EH (cell line): Measurements from ENCODE around the gene AFF1.
"Not testable (repeated sequence)": the region's sequence is repeated elsewhere in the genome, so short reads cannot be mapped to it uniquely, and the experiment has no call there.

ENCODE experiments used
- DNase-seq: peaks from one replicate; pipeline ENCODE4 v3.0.0-alpha.2; 2015; ENCODE audit warnings: low read depth

The AFF1 gene

GRCh38 chr4:87055311-87055710 lies 120.5 kb downstream of the AFF1 start:
- no peak for DNase-seq

GRCh38 chr4:87056881-87057280 lies 122.1 kb downstream of the AFF1 start:
- no peak for DNase-seq

GRCh38 chr4:87057835-87058355 lies 123.1 kb downstream of the AFF1 start:
- DNase-seq: peak; percentile 29

- peak; percentile 29 for DNase-seq
Measured at GRCh38 chr4:87058356-87059073, 123.7 kb downstream of the AFF1 start.

GRCh38 chr4:87060957-87061356 lies 126.1 kb downstream of the AFF1 start:
- DNase-seq: peak; percentile 84

- no peak for DNase-seq
Measured at GRCh38 chr4:87065021-87065420, 130.2 kb downstream of the AFF1 start.

- DNase-seq: peak; percentile 33
Measured at GRCh38 chr4:87066403-87067123, 131.8 kb downstream of the AFF1 start.

- peak; percentile 21 for DNase-seq
Measured at GRCh38 chr4:87067124-87067885, 132.5 kb downstream of the AFF1 start.

GRCh38 chr4:87068583-87069021 lies 133.8 kb downstream of the AFF1 start:
- DNase-seq: no peak

- no peak for DNase-seq
Measured at GRCh38 chr4:87069037-87069742, 134.4 kb downstream of the AFF1 start.

GRCh38 chr4:87071401-87071800 lies 136.6 kb downstream of the AFF1 start:
- no peak for DNase-seq

- not testable (repeated sequence) for DNase-seq
Measured at GRCh38 chr4:87072545-87072944, 137.7 kb downstream of the AFF1 start.

- DNase-seq: no peak
Measured at GRCh38 chr4:87073199-87074120, 138.6 kb downstream of the AFF1 start.

- DNase-seq: no peak
Measured at GRCh38 chr4:87074121-87074488, 139.3 kb downstream of the AFF1 start.

- DNase-seq: no peak
Measured at GRCh38 chr4:87075876-87076275, 141.1 kb downstream of the AFF1 start.

- no peak for DNase-seq
Measured at GRCh38 chr4:87076690-87077358, 142.0 kb downstream of the AFF1 start.

GRCh38 chr4:87077914-87078585 lies 143.2 kb downstream of the AFF1 start:
- DNase-seq: no peak

GRCh38 chr4:87078987-87079486 lies 144.2 kb downstream of the AFF1 start:
- peak; percentile 93 for DNase-seq

- DNase-seq: no peak
Measured at GRCh38 chr4:87079967-87080366, 145.2 kb downstream of the AFF1 start.
